GM21717 (cell line): ENCODE data around the gene RASSF7.
A peak's percentile ranks its signal among the peaks of the same experiment; 100 is the strongest.

Source experiments
- ATAC-seq: cut with Tn5 transposase; IDR thresholded peaks from one replicate; pipeline ENCODE4 v1.9.1; 2021; ENCODE audit warnings: mild to moderate bottlenecking, moderate library complexity; ENCODE audit not compliant: unreplicated experiment

Gene RASSF7

DNA sequence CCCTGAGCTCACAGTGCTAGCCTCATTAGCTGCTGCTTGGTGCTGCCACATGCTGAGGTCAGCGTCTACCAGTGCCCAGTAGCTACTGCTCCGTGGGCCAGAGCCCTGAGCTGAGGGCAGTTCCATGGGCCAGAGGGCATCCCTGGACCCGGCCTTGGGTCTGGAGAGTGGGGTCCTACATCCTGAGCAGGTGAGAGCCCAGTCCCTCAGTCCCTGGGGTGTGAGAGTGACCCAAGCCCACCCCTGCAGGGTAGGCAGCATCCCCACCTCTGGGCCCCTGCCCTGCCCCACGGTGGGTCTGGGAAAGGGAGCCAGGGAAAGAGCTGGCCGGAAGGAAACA, 10.1 kb upstream of the RASSF7 start:
- ATAC-seq, result no peak

DNA sequence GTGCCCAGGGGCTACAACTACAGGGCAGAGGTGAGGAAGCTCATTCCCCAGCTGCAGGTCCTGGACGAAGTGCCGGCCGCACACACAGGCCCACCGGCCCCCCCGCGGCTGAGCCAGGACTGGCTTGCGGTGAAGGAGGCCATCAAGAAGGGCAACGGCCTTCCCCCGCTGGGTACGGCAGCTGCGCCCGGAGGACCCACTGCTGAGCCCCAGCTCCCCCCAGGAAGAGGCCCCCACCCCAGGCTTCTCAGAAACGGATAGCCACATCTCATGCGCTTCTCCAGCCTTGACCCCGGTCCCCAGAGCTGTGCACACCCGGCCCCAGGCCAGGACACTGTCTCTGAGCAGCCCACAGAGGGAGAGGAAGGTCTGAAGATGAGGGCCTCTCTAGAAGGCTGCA, 9.6 kb upstream of the RASSF7 start:
- no peak for ATAC-seq

- no peak for ATAC-seq
These were observed 9.2 kb upstream of the RASSF7 start for GRCh38 chr11:551596-551995.

DNA sequence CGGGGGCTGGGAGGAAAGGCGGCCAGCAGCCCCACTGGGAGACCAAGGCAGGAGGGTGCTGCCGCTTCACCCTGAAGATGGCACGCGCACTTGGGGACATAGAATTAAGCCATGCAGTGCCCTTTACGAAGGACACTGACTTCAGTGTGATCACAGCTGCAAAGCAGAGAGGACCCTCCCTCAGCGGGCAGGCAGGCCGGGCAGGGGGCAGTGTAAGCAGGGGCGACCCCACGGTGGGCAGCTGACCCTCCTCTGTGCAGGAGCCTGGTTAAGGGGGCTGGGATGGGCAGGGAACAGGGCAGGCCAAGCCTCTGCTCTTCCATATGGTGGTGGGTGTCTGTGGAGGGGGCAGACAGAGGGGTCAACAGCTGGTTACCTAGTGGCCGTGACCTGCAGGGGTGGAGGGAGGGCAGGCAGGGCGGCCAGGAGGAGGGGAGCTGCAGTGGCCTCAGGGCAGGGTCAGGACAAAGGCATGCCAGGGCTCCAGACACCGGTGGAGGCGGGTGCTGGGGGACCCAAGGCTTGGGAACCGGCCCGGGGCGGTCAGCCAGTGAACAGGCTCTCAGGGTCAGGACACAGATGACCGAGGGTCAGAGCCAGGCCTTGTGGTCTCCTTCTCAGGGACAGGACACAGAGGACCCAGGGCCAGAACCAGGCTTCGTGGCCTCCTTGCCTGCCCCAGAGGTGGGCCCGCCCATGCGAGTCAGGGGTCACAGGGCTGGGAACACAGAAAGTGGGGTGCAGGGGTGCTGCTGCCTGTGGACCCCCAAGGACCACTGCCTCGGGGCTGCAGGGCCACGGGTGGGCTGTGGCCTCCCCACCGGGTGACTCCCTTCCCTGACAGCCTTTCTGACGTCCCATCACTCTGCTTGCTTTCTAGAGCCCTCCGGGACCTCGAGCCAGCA, 7.4 kb upstream of the RASSF7 start:
- ATAC-seq, result no peak

- ATAC-seq, result no peak
These were observed 6.8 kb upstream of the RASSF7 start for GRCh38 chr11:553988-554340.

GRCh38 chr11:554428-555226, 6.1 kb upstream of the RASSF7 start:
- ATAC-seq, result no peak

GRCh38 chr11:555227-555779, 5.5 kb upstream of the RASSF7 start:
- ATAC-seq, result no peak

- no peak for ATAC-seq
These were observed 4.7 kb upstream of the RASSF7 start for GRCh38 chr11:555780-556661.

DNA sequence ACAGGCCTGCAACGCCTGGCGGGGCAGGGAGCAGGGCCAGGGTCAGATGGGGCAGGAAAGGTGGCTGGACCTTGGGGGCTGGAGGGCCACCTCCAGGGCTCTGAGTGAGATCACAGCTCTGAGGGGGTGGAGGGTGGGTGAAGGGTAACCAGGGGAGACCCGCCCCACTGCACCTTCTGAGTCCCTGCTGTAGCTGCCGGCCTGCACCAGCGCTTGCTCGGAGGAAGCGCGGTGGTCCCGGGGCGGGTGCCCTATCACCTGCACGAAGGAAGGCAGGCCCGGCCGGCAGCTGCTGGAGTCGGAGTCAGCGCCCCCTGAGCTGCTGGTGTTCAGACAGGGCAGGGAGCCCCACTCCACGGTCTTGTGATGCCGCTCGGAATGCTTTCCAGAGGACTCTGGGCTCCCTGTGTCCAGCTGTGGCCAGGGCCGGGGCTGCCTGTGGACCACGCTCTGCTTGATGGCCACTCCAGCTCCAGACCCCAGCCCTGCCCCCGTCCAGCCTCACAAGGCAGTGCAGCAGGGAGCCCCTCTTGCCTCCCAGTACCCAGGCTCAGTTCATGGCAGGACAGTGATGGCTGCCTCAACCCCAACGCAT, 4.0 kb upstream of the RASSF7 start:
- ATAC-seq, result no peak

DNA sequence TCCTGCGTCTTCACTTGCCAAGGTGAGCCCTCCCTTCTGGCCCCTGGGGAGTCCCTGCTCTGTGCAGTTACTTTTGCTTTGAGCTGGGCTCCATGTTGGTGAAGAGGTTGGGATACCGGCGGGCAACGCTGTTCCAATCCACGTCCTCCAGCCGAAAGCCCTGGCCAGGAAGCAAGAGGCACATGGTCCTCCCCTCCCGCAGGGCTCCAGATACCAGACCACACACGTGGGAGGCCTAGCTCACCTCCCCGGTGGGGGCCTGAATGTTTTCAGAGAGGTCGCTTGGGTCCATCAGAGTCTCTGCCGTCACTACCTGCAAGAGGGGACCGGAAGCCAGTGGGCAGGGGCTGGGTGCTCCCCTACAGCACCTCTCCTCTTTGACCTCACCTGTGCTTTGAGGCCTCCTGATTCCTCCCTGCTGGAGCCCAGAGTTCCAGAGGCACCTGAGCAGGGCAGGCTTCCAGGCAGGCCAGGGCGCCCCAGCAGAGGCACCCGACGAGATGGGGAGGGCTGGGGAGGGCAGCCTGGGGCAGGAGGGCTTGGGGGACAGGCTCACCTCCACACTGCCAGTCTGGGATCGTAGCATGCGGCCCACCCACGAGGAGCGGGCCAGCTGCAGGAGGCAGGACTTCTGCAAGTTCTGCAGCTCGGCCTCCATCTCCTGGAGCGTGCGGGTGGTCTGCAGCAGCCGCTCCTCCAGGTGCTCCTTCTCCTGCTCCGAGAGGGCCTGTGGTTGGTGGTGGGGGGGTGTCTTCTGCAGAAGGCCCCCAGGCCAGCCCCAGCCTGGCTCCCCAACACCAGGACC, 3.2 kb upstream of the RASSF7 start:
- ATAC-seq, result no peak

GRCh38 chr11:558503-558902, 2.3 kb upstream of the RASSF7 start:
- ATAC-seq, result no peak

GRCh38 chr11:559020-559620, 1.6 kb upstream of the RASSF7 start:
- no peak for ATAC-seq

- no peak for ATAC-seq
These were observed 962 bp upstream of the RASSF7 start for GRCh38 chr11:559712-560304.

DNA sequence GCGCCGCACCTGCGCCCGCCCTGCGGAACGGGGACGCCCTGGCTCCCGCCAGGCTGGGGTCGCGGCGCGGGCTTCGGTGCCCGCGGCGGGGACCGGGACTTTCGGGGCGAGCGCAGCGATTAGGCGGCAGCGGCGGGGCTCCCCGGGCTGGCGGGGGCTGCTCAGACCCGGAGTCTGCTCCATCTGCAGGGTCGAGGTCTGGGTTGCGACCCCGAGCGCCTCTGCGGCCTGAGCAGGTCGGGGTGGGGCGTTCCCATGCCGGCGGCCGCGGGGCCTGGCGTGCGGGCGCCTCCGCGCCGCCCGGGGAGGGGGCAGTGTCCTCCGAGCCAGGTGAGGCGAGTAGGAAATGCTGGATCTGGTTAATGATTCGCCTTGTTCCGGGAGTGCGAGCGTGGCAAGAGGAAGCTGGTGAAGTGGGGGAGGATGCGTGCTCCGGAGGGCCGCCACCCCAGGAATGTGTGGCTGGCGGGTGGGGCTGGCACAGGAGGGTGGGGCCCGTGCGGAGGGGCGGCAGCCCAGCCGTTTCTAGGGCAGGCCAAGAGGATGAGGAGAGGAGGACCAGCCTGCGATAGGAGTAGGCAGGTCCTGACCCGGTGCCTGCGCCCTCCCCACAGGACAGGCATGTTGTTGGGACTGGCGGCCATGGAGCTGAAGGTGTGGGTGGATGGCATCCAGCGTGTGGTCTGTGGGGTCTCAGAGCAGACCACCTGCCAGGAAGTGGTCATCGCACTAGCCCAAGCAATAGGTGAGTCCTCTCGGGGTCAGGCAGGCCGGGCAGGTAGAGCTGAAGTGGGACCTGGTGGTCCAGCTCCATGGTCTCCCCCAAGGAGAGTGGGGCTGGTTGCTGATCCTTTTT, 606 bp downstream of the RASSF7 start:
- ATAC-seq, result peak; percentile 5

DNA sequence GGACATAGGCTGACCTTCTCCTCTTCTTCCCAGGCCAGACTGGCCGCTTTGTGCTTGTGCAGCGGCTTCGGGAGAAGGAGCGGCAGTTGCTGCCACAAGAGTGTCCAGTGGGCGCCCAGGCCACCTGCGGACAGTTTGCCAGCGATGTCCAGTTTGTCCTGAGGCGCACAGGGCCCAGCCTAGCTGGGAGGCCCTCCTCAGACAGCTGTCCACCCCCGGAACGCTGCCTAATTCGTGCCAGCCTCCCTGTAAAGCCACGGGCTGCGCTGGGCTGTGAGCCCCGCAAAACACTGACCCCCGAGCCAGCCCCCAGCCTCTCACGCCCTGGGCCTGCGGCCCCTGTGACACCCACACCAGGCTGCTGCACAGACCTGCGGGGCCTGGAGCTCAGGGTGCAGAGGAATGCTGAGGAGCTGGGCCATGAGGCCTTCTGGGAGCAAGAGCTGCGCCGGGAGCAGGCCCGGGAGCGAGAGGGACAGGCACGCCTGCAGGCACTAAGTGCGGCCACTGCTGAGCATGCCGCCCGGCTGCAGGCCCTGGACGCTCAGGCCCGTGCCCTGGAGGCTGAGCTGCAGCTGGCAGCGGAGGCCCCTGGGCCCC, 1.4 kb downstream of the RASSF7 start:
- ATAC-seq, result no peak

DNA sequence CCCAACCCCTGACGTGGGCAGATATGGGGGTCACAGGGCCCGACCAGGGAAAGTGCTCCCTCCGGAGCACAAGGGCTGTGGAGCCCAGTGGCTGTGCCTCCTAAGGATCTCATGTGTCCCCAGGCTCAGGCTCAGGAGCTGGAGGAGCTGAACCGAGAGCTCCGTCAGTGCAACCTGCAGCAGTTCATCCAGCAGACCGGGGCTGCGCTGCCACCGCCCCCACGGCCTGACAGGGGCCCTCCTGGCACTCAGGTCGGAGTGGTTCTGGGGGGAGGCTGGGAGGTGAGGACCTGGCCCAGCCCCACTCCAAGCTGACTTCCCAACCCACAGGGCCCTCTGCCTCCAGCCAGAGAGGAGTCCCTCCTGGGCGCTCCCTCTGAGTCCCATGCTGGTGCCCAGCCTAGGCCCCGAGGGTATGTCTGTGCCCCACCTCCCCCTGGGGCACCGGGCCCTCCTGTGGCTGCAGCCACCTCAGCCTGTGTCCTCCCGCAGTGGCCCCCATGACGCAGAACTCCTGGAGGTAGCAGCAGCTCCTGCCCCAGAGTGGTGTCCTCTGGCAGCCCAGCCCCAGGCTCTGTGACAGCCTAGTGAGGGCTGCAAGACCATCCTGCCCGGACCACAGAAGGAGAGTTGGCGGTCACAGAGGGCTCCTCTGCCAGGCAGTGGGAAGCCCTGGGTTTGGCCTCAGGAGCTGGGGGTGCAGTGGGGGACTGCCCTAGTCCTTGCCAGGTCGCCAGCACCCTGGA, 2.5 kb downstream of the RASSF7 start:
- no peak for ATAC-seq
